Measurements from ENCODE around the gene PRKRA. TPM values are rescaled to one million over a fixed set of nuclear protein-coding genes. Genes with fewer than 3 reads are reported as not detected.
"Not testable (repeated sequence)": the region's sequence is repeated elsewhere in the genome, so short reads cannot be mapped to it uniquely, and the experiment has no call there.

Gene PRKRA
- total RNA-seq, 2 experiments from 2014 or later, result 35.4 to 36.5 TPM

DNA sequence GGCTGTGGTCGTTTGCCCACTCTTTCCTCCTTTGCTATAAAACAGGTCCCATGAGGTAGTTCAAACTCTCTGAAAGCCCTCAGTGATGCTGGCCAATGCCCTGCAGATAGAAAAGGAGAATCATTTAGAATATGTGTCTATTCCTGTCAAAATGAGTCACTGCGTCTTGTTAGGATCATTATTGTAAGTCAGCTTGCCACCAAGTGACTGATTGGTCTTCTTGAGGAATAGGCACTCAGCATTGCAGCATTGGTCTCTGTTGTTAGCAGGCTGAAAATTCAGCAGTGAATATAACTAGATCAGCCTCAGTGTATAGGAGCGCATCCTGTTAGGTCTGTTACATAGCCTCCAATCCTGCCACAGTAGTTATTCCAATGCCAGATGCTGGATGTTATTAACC, 28.9 kb downstream of the PRKRA start:
- Mint-ChIP-seq H3K9me3 (peaks cover 7% of the 10 kb centered on the region), H3K36me3 (ENCODE audit: low read depth) (peaks cover 70% of the 10 kb centered on the region), H3K4me1 (peaks cover 23% of the 10 kb centered on the region), H3K4me3 (no peak overlapping the region), H3K27ac (no peak overlapping the region), H3K27me3 (no peaks in the 10 kb centered on the region)
- DNase-seq, result no peak
- ChIA-PET POLR2A (no interaction called here), CTCF (no interaction called here)

DNA sequence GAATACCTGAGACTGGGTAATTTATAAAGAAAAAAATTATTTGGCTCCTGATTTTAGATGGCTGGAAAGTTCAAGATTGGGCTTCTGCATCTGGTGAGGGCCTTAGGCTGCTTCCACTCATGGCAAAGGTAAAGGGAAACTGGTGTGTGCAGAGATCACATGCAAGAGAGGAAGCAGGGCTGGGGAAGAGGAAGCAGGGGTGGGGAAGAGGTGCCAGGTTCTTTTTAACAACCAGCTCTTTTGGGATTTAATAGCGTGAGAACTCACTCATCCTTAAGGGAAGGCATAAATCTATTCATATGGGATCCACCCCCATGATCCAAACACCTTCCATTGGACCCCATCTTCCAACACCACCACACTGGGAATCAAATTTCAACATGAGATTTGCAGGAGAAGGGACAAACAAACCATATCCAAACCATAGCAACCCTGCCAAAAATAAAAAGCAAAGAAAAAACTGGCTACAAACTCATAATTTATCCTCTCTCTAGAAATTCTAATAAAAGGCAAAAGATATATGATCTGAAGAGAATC, 30.4 kb downstream of the PRKRA start:
- DNase-seq, result no peak
- peaks cover 38% of the 10 kb centered on the region for H3K4me1 Mint-ChIP-seq
- peaks cover 63% of the 10 kb centered on the region for H3K36me3 Mint-ChIP-seq (ENCODE audit: low read depth)
- H3K4me3 Mint-ChIP-seq, result no peak overlapping the region
- H3K27ac Mint-ChIP-seq, result no peak overlapping the region
- ChIA-PET CTCF (interaction anchor here (2.4 to 10.1 kb wide), 3 partner anchors 20 to 115 kb away, joined by 8 to 342 read pairs (median 16); partner anchors contain the start of genes PJVK and PRKRA), POLR2A (no interaction called here)
- no peaks in the 10 kb centered on the region for H3K27me3 Mint-ChIP-seq
- H3K9me3 Mint-ChIP-seq, result peaks cover 2% of the 10 kb centered on the region

DNA sequence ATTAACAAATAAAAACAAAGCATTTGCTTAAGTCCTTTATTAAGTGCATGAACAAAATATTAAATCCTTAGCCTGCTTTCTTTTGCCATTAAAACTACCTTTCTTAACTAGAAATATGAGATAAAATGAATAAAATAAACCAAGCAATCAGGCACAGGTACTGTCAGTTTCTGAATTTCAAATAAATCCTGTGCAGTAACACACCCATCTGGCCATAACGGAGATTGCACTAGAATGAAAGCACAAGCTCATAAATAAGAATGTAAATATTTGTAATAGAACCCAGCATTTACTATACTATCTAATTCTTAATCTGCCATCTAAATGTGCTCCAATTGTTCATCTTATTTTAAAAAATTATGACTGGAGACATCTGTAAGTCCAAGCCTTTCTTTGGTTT, 31.9 kb downstream of the PRKRA start:
- Mint-ChIP-seq H3K27ac (no peak overlapping the region), H3K4me3 (no peak overlapping the region), H3K36me3 (ENCODE audit: low read depth) (peaks cover 52% of the 10 kb centered on the region), H3K9me3 (no peaks in the 10 kb centered on the region), H3K27me3 (no peaks in the 10 kb centered on the region), H3K4me1 (peaks cover 45% of the 10 kb centered on the region)
- no peak for DNase-seq
- ChIA-PET POLR2A (interaction anchor here (1.4 to 1.6 kb wide), 2 partner anchors 10 to 32 kb away, joined by 3 to 6 read pairs; partner anchors contain the start of genes PJVK and PRKRA), CTCF (interaction anchor here (1.0 to 10.1 kb wide), 10 partner anchors 9 to 309 kb away, joined by 3 to 342 read pairs (median 6); partner anchors contain the start of genes PJVK, PRKRA and RBM45)

DNA sequence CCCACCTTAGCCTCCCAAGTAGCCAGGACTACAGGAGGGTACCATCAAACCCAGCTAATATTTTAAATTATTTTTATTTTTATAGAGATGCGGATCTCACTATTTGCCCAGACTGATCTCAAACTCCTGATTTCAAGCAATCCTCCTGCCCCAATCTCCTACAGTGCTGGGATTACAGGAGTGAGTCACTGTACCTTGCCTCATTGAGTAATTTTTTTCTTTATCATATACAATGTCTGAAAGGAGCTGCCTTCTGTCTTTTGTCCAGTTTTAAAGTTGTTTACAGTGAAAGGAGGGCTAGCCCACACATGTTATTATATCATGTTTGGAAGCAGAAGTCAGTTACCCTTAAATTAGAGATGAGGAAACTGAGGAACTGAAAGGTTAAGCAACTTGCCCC, 32.5 kb downstream of the PRKRA start:
- Mint-ChIP-seq H3K9me3 (no peaks in the 10 kb centered on the region), H3K4me3 (no peak overlapping the region), H3K4me1 (peaks cover 45% of the 10 kb centered on the region), H3K27ac (no peak overlapping the region), H3K27me3 (no peaks in the 10 kb centered on the region), H3K36me3 (ENCODE audit: low read depth) (peaks cover 46% of the 10 kb centered on the region)
- ChIA-PET POLR2A (interaction anchor here (1.4 to 1.6 kb wide), 2 partner anchors 11 to 33 kb away, joined by 3 to 6 read pairs; partner anchors contain the start of genes PJVK and PRKRA), CTCF (interaction anchor here (0.6 to 10.1 kb wide), 10 partner anchors 10 to 306 kb away, joined by 3 to 342 read pairs (median 6); partner anchors contain the start of genes PJVK, PRKRA and RBM45)
- no peak for DNase-seq

DNA sequence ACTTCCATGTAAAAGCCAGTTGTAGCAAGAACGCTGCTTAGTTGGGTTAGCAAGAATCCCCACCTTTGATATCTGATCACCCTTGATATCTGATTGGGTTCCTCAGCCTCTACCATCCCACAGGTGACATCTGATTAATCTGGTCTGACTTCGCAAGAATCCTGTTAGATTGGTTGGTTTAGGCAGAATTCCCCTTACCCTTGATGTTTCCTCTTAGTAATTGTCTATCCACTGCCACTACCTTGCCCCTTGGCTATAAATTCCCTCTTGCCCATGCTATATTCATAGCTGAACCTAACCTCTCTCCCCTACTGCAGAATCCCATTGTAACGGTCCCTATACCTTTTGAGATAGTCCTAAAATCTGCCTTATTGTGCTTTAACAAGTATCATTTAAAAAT, 33.1 kb downstream of the PRKRA start:
- Mint-ChIP-seq H3K27me3 (no peaks in the 10 kb centered on the region), H3K36me3 (ENCODE audit: low read depth) (peaks cover 44% of the 10 kb centered on the region), H3K4me3 (no peak overlapping the region), H3K27ac (no peak overlapping the region), H3K4me1 (peaks cover 50% of the 10 kb centered on the region), H3K9me3 (no peaks in the 10 kb centered on the region)
- DNase-seq, result no peak
- ChIA-PET POLR2A (interaction anchor here (1.6 to 1.7 kb wide), 2 partner anchors 11 to 21 kb away, joined by 3 to 4 read pairs; no protein-coding TSS in a partner anchor), CTCF (interaction anchor here (0.6 to 10.1 kb wide), 4 partner anchors 10 to 33 kb away, joined by 3 to 342 read pairs (median 7); partner anchors contain the start of genes PJVK and PRKRA)

DNA sequence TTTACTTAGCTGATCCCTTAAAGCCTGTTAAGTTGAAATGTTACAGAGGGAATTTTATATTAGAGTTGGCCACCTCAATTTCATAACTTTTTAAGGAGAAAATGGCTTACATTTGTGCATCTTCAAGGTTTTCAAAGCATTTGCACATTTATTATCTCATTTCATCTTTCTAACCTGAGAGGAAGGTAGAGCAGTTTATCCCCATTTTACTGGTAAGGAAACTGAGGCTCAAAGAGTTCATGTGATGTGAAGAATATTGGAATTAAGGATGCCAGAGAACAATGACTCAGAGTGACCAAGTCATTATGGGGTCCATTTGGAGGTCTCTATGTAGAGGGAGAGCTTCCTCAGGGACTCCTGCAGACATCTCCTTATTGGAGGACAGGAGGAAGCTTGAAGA, 35.0 kb downstream of the PRKRA start:
- H3K27me3 Mint-ChIP-seq, result no peaks in the 10 kb centered on the region
- ChIA-PET CTCF (interaction anchor here (1.8 to 10.1 kb wide), 5 partner anchors 15 to 303 kb away, joined by 8 to 342 read pairs (median 15); partner anchors contain the start of gene RBM45), POLR2A (interaction anchor here (1.6 to 4.9 kb wide), 3 partner anchors 12 to 34 kb away, joined by 5 to 155 read pairs (median 78); partner anchors contain the start of genes PJVK and PRKRA)
- no peak overlapping the region for H3K27ac Mint-ChIP-seq
- no peak overlapping the region for H3K4me3 Mint-ChIP-seq
- no peak for DNase-seq
- no peaks in the 10 kb centered on the region for H3K9me3 Mint-ChIP-seq
- peaks cover 27% of the 10 kb centered on the region for H3K36me3 Mint-ChIP-seq (ENCODE audit: low read depth)
- H3K4me1 Mint-ChIP-seq, result peaks cover 62% of the 10 kb centered on the region

DNA sequence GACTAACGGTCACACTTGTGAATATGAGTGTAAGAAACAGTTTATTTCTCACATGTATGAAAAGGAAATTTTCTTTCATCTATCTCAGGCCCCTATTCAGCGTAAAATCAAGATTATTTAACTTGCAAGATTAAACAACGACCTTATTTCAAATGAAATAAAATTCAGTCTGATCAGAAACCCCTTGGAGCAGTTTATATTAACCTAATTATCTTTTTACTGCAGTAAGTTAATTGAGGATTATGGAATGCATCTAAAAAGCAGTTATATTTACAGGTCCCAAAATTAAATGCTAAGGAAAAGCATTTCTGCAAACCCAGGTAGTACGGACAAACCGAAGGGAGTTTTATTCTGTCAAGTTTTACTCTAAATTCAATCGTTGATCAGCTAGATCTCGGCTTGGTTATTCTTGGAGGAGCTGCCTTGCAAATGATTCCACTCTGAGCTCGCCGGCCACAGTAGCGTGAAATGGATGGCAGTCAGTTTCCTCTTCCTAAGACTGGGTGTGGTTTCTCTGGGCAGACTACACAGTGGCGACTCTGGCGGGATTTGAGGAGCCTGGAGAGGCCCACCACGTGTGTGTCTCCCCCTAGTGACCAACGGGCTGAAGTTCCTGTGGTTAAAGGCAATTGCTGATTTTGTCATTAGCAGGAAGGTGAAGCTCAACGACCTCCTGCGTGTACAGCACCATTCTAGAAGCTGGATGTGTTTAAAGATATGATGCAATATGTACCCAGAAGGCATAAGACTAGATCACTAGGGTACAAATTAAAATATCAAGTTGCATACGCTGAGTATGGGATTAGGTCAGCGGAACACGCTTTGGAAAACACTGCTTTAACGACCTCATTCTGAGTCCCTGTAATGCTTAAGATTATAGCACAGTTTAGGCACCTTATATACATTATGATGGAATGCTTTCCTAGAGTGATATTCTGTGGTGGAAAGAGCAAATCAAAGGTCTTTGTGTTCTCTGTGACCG, 36.4 kb downstream of the PRKRA start:
- H3K9me3 Mint-ChIP-seq, result no peaks in the 10 kb centered on the region
- peaks cover 19% of the 10 kb centered on the region for H3K36me3 Mint-ChIP-seq (ENCODE audit: low read depth)
- peaks cover 64% of the 10 kb centered on the region for H3K4me1 Mint-ChIP-seq
- H3K27me3 Mint-ChIP-seq, result peaks cover 3% of the 10 kb centered on the region
- ChIA-PET POLR2A (interaction anchor here (0.6 to 4.9 kb wide), 17 partner anchors 9 to 301 kb away, joined by 3 to 155 read pairs (median 5); partner anchors contain the start of genes FKBP7, PJVK, PRKRA and RBM45), CTCF (interaction anchor here (0.6 to 10.1 kb wide), 30 partner anchors 9 to 302 kb away, joined by 3 to 342 read pairs (median 5); partner anchors contain the start of genes PJVK, PRKRA and RBM45)
- peak overlapping the region; percentile 79 for H3K4me3 Mint-ChIP-seq
- peak; percentile 89 for DNase-seq
- H3K27ac Mint-ChIP-seq, result peak overlapping the region; percentile 86

DNA sequence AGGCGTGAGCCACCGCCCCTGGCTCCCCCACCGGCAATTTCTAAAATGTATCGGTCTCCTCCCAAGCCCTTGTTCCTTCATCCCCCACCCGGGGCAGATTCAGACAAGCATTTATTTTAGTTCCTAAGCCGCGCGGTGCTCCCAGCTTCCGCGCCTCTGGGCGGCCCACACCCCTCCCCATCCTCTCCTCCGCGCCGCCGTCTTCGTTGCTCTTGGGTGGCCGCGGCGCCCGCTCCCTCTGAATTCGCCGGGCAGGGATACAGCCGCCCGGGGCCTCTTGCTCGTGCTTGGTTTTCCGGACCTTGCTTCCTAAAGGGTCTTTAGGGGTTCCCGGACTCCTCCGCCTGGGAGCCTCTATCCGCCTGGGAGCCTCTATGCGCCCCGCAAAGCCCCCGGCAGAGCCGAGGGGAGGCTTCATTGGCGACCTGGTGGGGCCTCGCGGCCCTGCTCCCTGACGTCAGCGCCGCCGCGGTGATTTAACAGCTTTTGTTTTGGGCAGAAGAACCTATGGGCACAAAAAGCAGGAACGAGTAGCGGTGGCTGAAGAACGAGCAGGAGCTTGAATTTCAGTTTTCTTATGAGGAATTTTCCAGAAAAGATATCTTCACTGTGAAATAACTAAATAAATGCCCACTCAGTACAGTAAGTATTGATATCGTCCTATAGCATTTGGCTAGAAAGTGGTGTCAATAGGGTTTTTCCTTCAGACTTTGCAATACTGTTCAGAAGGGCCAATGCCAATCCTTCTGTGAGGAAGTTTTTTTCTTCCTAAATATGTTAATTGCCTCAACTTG, 37.3 kb downstream of the PRKRA start:
- DNase-seq, result peak; percentile 84
- Mint-ChIP-seq H3K4me1 (peaks cover 57% of the 10 kb centered on the region), H3K27me3 (peaks cover 3% of the 10 kb centered on the region), H3K9me3 (no peaks in the 10 kb centered on the region), H3K27ac (peak overlapping the region; percentile 86), H3K36me3 (ENCODE audit: low read depth) (peaks cover 16% of the 10 kb centered on the region), H3K4me3 (peak overlapping the region; percentile 79)
- CTCF ChIA-PET, result interaction anchor here (1.2 to 10.1 kb wide), 18 partner anchors 10 to 301 kb away, joined by 3 to 342 read pairs (median 10); partner anchors contain the start of genes PJVK, PRKRA and RBM45
- POLR2A ChIA-PET, result interaction anchor here (1.0 to 4.9 kb wide), 13 partner anchors 10 to 300 kb away, joined by 3 to 155 read pairs (median 6); partner anchors contain the start of genes FKBP7, PJVK, PRKRA and RBM45

DNA sequence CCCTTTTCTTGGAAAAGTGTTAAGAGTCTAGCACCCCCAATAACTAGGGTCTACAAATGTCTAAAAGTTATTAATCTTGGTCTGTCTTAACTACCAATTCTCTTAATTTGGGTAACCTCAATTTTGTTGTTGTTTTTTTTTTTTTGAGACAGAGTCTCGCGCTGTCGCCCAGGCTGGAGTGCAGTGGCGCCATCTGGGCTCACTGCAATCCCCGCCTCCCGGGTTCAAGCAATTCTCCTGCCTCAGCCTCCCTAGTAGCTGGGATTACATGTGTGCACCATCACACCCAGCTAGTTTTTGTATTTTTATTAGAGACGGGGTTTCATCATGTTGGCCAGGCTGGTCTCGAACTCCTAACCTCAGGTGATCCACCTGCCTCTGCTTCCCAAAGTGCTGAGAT, 38.5 kb downstream of the PRKRA start:
- not testable (repeated sequence) for H3K9me3 Mint-ChIP-seq, DNase-seq, H3K27ac Mint-ChIP-seq, H3K27me3 Mint-ChIP-seq
- Mint-ChIP-seq H3K36me3 (ENCODE audit: low read depth) (peaks cover 16% of the 10 kb centered on the region), H3K4me3 (peak overlapping the region; percentile 79), H3K4me1 (peaks cover 54% of the 10 kb centered on the region)
- POLR2A ChIA-PET, result interaction anchor here (1.2 to 4.9 kb wide), 7 partner anchors 9 to 299 kb away, joined by 3 to 155 read pairs (median 25); partner anchors contain the start of genes PJVK, PRKRA and RBM45
- CTCF ChIA-PET, result interaction anchor here (1.1 to 10.1 kb wide), 3 partner anchors 12 to 300 kb away, joined by 3 to 342 read pairs (median 49); partner anchors contain the start of gene RBM45

DNA sequence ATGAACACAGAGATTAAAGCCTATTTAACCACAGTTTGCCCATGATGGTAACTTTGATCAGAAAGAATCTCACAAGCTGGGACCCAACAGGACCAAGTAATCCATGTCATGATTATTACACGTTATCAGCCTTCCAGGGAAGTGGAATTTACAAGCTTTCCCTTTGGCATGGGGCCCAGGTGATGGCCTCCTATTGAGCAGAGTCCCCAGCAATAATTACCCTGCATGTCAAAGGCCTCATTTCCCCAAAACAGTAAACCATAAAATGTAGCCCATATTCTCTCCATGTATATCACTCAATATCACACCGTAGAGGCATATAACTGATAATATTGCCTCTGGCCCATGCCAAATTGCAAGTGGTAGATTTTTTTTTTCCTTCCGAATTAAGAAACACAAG, 38.9 kb downstream of the PRKRA start:
- Mint-ChIP-seq H3K36me3 (ENCODE audit: low read depth) (peaks cover 17% of the 10 kb centered on the region), H3K4me1 (peaks cover 51% of the 10 kb centered on the region), H3K27me3 (peaks cover 3% of the 10 kb centered on the region), H3K9me3 (no peaks in the 10 kb centered on the region), H3K27ac (no peak overlapping the region), H3K4me3 (no peak overlapping the region)
- ChIA-PET CTCF (interaction anchor here (0.6 to 10.1 kb wide), 4 partner anchors 12 to 299 kb away, joined by 3 to 342 read pairs (median 26); partner anchors contain the start of gene RBM45), POLR2A (interaction anchor here (1.1 to 4.9 kb wide), 6 partner anchors 8 to 299 kb away, joined by 3 to 155 read pairs (median 30); partner anchors contain the start of genes PJVK, PRKRA and RBM45)
- no peak for DNase-seq

DNA sequence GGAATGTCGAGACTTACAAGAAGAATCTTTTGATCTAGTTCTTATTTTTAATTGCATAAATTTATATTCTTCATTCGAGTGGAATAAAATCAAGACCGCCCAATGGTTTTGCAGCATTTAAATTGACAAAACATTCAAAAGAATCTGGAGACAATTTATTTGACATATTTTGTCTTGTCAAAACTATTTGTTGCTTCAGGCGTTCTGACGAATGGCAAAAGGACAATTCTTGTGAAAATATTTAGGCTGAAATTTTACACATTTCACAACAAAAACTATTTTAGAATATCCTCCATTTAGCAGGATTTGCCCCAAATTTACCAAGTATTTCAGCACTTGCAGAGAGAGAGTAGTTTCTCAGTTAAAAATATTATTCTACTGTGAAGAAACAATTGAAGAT, 41.7 kb downstream of the PRKRA start:
- CTCF ChIA-PET, result no interaction called here
- Mint-ChIP-seq H3K36me3 (ENCODE audit: low read depth) (peaks cover 7% of the 10 kb centered on the region), H3K27me3 (peaks cover 3% of the 10 kb centered on the region), H3K4me1 (peaks cover 51% of the 10 kb centered on the region), H3K27ac (no peak overlapping the region), H3K9me3 (no peaks in the 10 kb centered on the region), H3K4me3 (no peak overlapping the region)
- POLR2A ChIA-PET, result no interaction called here
- no peak for DNase-seq

All from activated CD4-positive, alpha-beta memory T cell treated with anti-CD3 and anti-CD28 coated beads, Interleukin-2, amount 10 ng/mL, durations not matched to agents 7 days and 5 days (primary cell).